Heart left ventricle (tissue), 16 donors: Measurements from ENCODE around the gene EXOC3L2. TPM values are rescaled to one million over a fixed set of nuclear protein-coding genes. Genes with fewer than 3 reads are reported as not detected.
A peak's percentile ranks its signal among the peaks of the same experiment; 100 is the strongest.
"Not testable (repeated sequence)": the region's sequence is repeated elsewhere in the genome, so short reads cannot be mapped to it uniquely, and the experiment has no call there.

Experiments
- ATAC-seq, 4 donors: fragments of 200-7000 bp; cut with Tn5 transposase; one replicate each; pipeline ENCODE4 v1.9.1; 2020 to 2022; ENCODE audit warnings: moderate library complexity in 4 of 4, mild to moderate bottlenecking in 3 of 4, moderate number of reproducible peaks in 1 of 4
- DNase-seq, 5 donors: peaks; one replicate each; pipeline ENCODE4 v3.0.0-alpha.2; 2020
- H3K27ac ChIP-seq, 12 donors: fragments of 200-600 bp; sonication (generic) in 4 of 12; one replicate each; pipeline versions ENCODE4 v1.5.0 to v1.8.0; 2016 to 2022; ENCODE audit warnings: mild to moderate bottlenecking in 2 of 12
- H3K27me3 ChIP-seq, 9 donors: fragments of 200-600 bp; sonication (generic) in 2 of 9; one replicate each; pipeline versions ENCODE4 v1.5.1 to v1.8.0; 2016 to 2022; ENCODE audit warnings: mild to moderate bottlenecking in 3 of 9
- H3K36me3 ChIP-seq, 9 donors: fragments of 200-600 bp; sonication (generic) in 2 of 9; one replicate each; pipeline versions ENCODE4 v1.5.0 to v1.8.0; 2018 to 2022; ENCODE audit warnings: mild to moderate bottlenecking in 2 of 9
- H3K4me1 ChIP-seq, 12 donors: fragments of 200-600 bp; sonication (generic) in 4 of 12; one replicate each; pipeline versions ENCODE4 v1.5.0 to v1.8.0; 2016 to 2022; ENCODE audit warnings: mild to moderate bottlenecking in 3 of 12
- H3K4me3 ChIP-seq, 12 donors: fragments of 200-600 bp; sonication (generic) in 4 of 12; one replicate each; pipeline versions ENCODE4 v1.5.0 to v1.8.0; 2017 to 2022; ENCODE audit warnings: mild to moderate bottlenecking in 9 of 12, moderate library complexity in 4 of 12
- H3K9me3 ChIP-seq, 12 donors: fragments of 200-600 bp; sonication (generic) in 4 of 12; one replicate each; pipeline versions ENCODE4 v1.5.0 to v1.8.0; 2016 to 2022; ENCODE audit warnings: mild to moderate bottlenecking in 1 of 12
- CTCF ChIP-seq, 12 donors: fragments of 200-600 bp; sonication (generic) in 4 of 12; IDR thresholded peaks; one replicate each; pipeline versions ENCODE4 v1.5.0 to v1.8.0; 2018 to 2022; ENCODE audit warnings: antibody characterized with exemption in 12 of 12, mild to moderate bottlenecking in 5 of 12
- POLR2A ChIP-seq, 2 donors: fragments of 450-650 bp; IDR thresholded peaks; one replicate each; pipeline ENCODE4 v1.6.1; 2017; ENCODE audit warnings: antibody characterized with exemption in 2 of 2, mild to moderate bottlenecking in 2 of 2, moderate library complexity in 2 of 2
- WGBS, 4 donors: extraction: QIAGEN DNeasy Blood & Tissue Kit in 2 of 4; methylation state at CpG; one replicate each; pipeline versions ENCODE4 v1.1.5 to v1.1.7; 2013 to 2018; 5-methylcytosine and 5-hydroxymethylcytosine counted together
- intact Hi-C, 10 donors: fragments of 100-400 bp; cut with DNase I; formaldehyde crosslinking; loops; one replicate each; pipeline versions ENCODE4 v1.11.1 to v1.14.2; 2022
- polyA plus RNA-seq, 2 donors: library from polyadenylated mRNA; stranded (reverse); fragments of 200-250 nt; gene quantifications; one replicate each; pipeline ENCODE4 v1.2.3, GENCODE V29; 2013
- total RNA-seq, 9 donors: library from RNA; depleted of rRNA in 2 of 9; stranded (reverse); fragments of >200 nt in 2 of 9; fragmentation: NEBNext Ultra II Directional in 3 of 9; extraction: Animal tissue kit (Norgen Biotek cat#: 25700) in 3 of 9; gene quantifications; one replicate each; pipeline versions ENCODE4 v1.1.0 to v1.2.4, GENCODE V29; 2016 to 2023
- donor health status: ischemic (EF 13 %, LVEDD 7.1; RV severe dilation, severe dysfunction).
- donor health status: healthy with polysubstance abuse.
- donor health status: DM: no; HTN: yes; CAD: no.
- donor health status: DM: no; HTN: no; CAD: no.
- donor health status: ischemic (EF 25% LVEDD 6.9; RV normal size, moderate dysfunction).
- donor health status: ischemic (EF 25% LVEDD 5.7; RV mildly dilated, moderate dysfunction).
- donor health status: healthy.
- donor health status: DM: yes; HTN: yes; CAD: no.
- donor health status: ischemic (EF 35%, LVEDD 5.7; RV mildly dilated, moderate dysfunction).
- donor health status: nonischemic (EF 11% LVEDD 7.7; RV severe dilation, severe dysfunction).
- donor health status: DM: yes; HTN: yes; CAD: no.
- donor health status: PGD.
- donor health status: ischemic (EF 29% LVEDD 5.4; RV normal size, mild dysfunction).
- donor health status: nonischemic (EF 23%, LVEDD 6.1; RV moderate dilation, normal function).

The EXOC3L2 gene
- total and polyA plus RNA-seq, 11 donors: 0.32 to 2.5 (median 0.88) TPM

- no peak for TF ChIP-seq POLR2A (IDR thresholded peaks at IDR 0.05)
- TF ChIP-seq CTCF (IDR thresholded peaks at IDR 0.05): no peak
- peaks cover 0 to 88% (median 77%) of the 10 kb centered on the region in 9 donors for H3K36me3 ChIP-seq
Measured at GRCh38 chr19:45271735-45272108, 26.5 kb upstream of the EXOC3L2 start.

GRCh38 chr19:45271098-45271734, 26.0 kb upstream of the EXOC3L2 start:
- no peak overlapping the region for H3K27ac ChIP-seq
- no peaks in the 10 kb centered on the region for H3K4me1 ChIP-seq
- intact Hi-C loops: no loop called here
- peaks cover 0 to 89% (median 77%) of the 10 kb centered on the region in 9 donors for H3K36me3 ChIP-seq
- DNase-seq (no peak), ATAC-seq (no peak)
- H3K27me3 ChIP-seq: no peaks in the 10 kb centered on the region
- no peaks in the 10 kb centered on the region for H3K9me3 ChIP-seq
- H3K4me3 ChIP-seq: no peak overlapping the region
- no peak for TF ChIP-seq POLR2A (IDR thresholded peaks at IDR 0.05)
- no peak for TF ChIP-seq CTCF (IDR thresholded peaks at IDR 0.05)
- 79 to 90% (median 86%) methylated on average over 21 of the region's 21 CpGs for WGBS, 4 donors

More at GRCh38 chr19:45271735-45272108, 26.5 kb upstream of the EXOC3L2 start:
- intact Hi-C loops: no loop called here
- H3K9me3 ChIP-seq: no peaks in the 10 kb centered on the region
- 77 to 84% (median 81%) methylated on average over 6 to 7 of the region's 7 CpGs for WGBS, 4 donors
- ATAC-seq (no peak), DNase-seq (no peak)
- H3K27me3 ChIP-seq: no peaks in the 10 kb centered on the region
- no peak overlapping the region for H3K4me3 ChIP-seq
- H3K27ac ChIP-seq: no peak overlapping the region
- no peaks in the 10 kb centered on the region for H3K4me1 ChIP-seq

GRCh38 chr19:45269939-45270338, 24.7 kb upstream of the EXOC3L2 start:
- H3K36me3 ChIP-seq: peaks cover 0 to 86% (median 70%) of the 10 kb centered on the region in 9 donors
- 92 to 96% (median 94%) methylated on average over 13 of the region's 13 CpGs for WGBS, 4 donors
- H3K9me3 ChIP-seq, H3K27me3 ChIP-seq, H3K27ac ChIP-seq, H3K4me3 ChIP-seq, ATAC-seq, H3K4me1 ChIP-seq, DNase-seq, intact Hi-C loops: not testable (repeated sequence)

GRCh38 chr19:45267296-45267695, 22.1 kb upstream of the EXOC3L2 start:
- no peak overlapping the region for H3K4me3 ChIP-seq
- no peak for ATAC-seq
- WGBS, 4 donors: 91 to 95% (median 94%) methylated on average over 10 to 12 of the region's 12 CpGs
- TF ChIP-seq POLR2A (IDR thresholded peaks at IDR 0.05): no peak
- TF ChIP-seq CTCF (IDR thresholded peaks at IDR 0.05): no peak
- intact Hi-C loops: no loop called here
- DNase-seq: no peak
- no peaks in the 10 kb centered on the region for H3K4me1 ChIP-seq
- H3K27me3 ChIP-seq: no peaks in the 10 kb centered on the region
- no peak overlapping the region for H3K27ac ChIP-seq
- no peaks in the 10 kb centered on the region for H3K9me3 ChIP-seq
- H3K36me3 ChIP-seq: peaks cover 0 to 67% (median 48%) of the 10 kb centered on the region in 9 donors

- peak in 1 of 4 donors; percentile 11 for ATAC-seq
- intact Hi-C loops: no loop called here
- no peak overlapping the region for H3K4me3 ChIP-seq
- 94 to 95% (median 94%) methylated on average over 5 of the region's 5 CpGs for WGBS, 4 donors
- TF ChIP-seq POLR2A (IDR thresholded peaks at IDR 0.05) (no peak), CTCF (IDR thresholded peaks at IDR 0.05) (no peak)
- H3K27me3 ChIP-seq: no peaks in the 10 kb centered on the region
- H3K4me1 ChIP-seq: no peaks in the 10 kb centered on the region
- no peak overlapping the region for H3K27ac ChIP-seq
- H3K36me3 ChIP-seq: peaks cover 0 to 50% (median 36%) of the 10 kb centered on the region in 9 donors
- H3K9me3 ChIP-seq: no peaks in the 10 kb centered on the region
- DNase-seq: no peak
Measured at GRCh38 chr19:45265375-45265774, 20.2 kb upstream of the EXOC3L2 start.
